GM20431 (cell line): ENCODE results near the gene NINJ2.

ENCODE experiments used
- in situ Hi-C: fragments of 300-500 bp; cut with MseI, MboI; formaldehyde crosslinking; loops from one replicate; pipeline ENCODE4 v1.15.0; 2020; ENCODE audit warnings: low sequenced_read_pairs; ENCODE audit not compliant: unreplicated experiment

The NINJ2 gene

GRCh38 chr12:520119-520518 is 143.1 kb downstream of the NINJ2 start:
- in situ Hi-C loops = no loop called here

- in situ Hi-C loops = no loop called here
Observed at GRCh38 chr12:517538-517937, 145.7 kb downstream of the NINJ2 start.
